ENCODE data around the gene RNF32.
"Not testable (repeated sequence)": the region's sequence is repeated elsewhere in the genome, so short reads cannot be mapped to it uniquely, and the experiment has no call there.

Gene RNF32

DNA sequence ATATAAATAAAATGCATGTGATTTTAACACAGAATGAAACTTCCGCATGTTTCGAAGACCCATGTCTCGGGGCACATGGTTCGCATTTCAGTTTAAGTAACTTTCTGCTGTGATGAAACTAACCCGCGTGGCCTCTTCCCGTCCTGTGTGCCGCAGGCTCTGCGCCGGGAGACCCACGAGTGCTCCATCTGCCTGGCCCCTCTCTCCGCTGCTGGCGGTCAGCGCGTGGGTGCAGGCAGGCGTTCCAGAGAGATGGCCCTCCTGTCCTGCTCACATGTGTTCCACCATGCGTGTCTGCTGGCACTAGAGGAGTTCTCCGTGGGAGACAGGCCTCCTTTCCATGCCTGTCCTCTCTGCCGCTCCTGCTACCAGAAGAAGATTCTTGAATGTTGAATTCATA, 35.7 kb downstream of the RNF32 start:
- no peak for DNase-seq

- DNase-seq, result no peak
Measured at GRCh38 chr7:156677374-156678054, 36.9 kb downstream of the RNF32 start.

DNA sequence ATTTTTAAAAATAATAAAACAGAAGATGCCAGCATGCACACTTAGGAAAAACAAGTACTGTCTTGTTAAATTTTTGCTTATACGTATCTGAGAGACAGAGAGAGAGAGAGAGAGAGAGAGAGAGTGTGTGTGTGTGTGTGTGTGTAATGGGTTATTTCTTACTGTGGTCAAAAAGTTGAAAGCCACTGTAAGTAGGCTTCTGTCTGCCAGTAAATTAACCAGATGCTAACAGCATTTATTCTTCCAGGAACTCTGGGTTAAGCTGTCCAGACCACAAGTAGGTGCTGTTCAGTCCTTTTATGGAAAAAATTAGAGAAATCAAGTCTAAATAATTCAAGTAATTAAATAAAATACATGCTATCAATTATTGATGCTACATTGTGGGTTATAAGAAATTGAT, 39.7 kb downstream of the RNF32 start:
- no peak for DNase-seq

DNA sequence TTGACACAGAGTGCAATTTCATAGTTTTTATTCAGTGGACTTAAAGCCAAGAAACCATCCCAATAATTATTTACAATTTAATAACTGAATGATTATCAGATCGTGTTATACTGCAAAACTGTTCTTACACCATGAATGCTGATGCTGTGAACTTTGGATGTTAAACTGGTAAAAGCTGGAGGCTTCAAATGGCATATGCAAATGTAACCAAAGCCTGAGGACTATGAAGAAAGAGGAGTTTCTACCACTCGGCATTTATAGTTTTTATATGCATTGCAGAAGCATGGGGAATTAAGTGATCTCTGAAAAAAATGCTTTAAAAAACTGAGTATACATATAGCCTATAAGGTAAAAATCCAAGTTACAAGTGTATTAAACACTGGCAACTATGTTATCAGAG, 42.4 kb downstream of the RNF32 start:
- DNase-seq, result no peak

GRCh38 chr7:156684251-156684650, 43.7 kb downstream of the RNF32 start:
- DNase-seq, result no peak

GRCh38 chr7:156684661-156685060, 44.1 kb downstream of the RNF32 start:
- DNase-seq, result no peak

- DNase-seq, result no peak
Measured at GRCh38 chr7:156691764-156692163, 51.2 kb downstream of the RNF32 start.

DNA sequence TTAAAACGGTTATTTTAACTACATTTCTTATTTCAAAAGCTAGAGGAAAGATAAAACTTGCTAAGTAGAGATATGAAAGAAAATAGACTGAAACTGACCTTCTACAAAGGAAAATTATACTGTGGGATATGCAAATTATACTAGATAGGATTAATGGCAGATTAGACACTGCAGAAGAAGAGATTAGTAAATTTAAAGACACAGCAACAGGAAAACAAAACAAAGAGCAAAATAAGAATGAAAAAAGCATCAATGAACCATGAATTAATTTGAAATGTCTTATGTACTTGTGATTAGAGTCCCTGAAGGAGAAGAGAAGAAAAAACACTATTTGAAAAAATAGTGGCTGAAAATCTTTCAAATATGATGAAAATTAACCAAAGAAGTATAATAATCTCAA, 52.3 kb downstream of the RNF32 start:
- no peak for DNase-seq

- DNase-seq, result no peak
Measured at GRCh38 chr7:156693627-156694026, 53.1 kb downstream of the RNF32 start.

DNA sequence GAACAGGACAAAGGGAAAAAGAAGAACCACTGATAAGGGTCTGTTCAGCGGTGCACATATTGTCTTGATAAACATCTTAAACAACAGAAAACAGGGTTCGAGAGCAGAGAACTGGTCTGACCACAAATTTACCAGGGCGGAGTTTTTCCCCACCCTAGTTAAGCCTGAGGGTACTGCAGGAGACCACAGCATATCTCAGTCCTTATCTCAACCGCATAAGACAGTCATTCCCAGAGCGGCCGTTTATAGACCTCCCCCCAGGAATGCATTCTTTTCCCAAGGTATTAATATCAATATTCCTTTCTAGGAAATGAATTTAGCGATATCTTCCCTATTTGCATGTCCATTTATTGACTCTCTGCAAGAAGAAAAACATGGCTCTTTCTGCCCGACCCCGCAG, 56.7 kb downstream of the RNF32 start:
- DNase-seq, result not testable (repeated sequence)

GRCh38 chr7:156698512-156698911, 57.9 kb downstream of the RNF32 start:
- not testable (repeated sequence) for DNase-seq

- DNase-seq, result not testable (repeated sequence)
Measured at GRCh38 chr7:156701787-156702186, 61.2 kb downstream of the RNF32 start.

- DNase-seq, result no peak
Measured at GRCh38 chr7:156702399-156702798, 61.8 kb downstream of the RNF32 start.

GRCh38 chr7:156703209-156703608, 62.6 kb downstream of the RNF32 start:
- no peak for DNase-seq

GRCh38 chr7:156703773-156704482, 63.4 kb downstream of the RNF32 start:
- no peak for DNase-seq

- no peak for DNase-seq
Measured at GRCh38 chr7:156722043-156722826, 81.7 kb downstream of the RNF32 start.

DNA sequence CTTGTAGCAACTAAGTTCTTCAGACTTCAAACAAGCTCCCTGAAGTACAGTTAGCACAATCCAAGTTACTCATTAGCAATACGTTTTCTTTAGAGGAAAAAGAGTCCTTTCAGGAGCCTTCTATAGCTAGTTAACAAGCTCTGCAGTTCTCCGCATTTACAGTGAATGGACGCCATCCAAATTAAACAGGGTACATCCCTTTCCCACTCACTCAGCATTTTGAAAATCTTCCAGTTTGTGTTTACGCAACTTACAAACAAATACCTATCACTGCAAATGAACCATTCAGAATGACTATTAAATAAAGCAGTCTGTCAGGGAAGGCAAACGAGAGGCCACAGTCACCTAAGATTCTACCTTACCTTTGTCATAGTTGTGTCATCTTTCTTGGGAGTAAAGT, 84.5 kb downstream of the RNF32 start:
- DNase-seq, result no peak

DNA sequence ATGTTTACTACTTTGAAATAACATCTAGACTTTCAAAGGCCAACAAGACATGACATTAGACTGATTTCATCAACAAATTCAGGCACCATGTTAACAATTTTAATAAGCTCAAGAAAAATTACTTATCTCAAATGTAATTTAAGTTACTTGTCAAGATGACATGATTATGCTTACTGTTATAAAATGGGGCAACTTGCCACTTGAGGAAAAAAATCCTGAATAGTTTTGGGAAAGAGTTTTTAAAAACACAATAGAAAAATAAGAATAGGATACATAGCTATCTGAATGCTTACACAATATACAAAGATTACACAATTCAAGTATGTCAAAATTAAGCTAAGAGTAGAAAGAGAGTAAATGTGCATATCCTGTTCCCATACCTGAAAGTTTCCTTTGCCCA, 85.4 kb downstream of the RNF32 start:
- no peak for DNase-seq
